ENCODE data around the gene LOXL4.

LOXL4 gene

DNA sequence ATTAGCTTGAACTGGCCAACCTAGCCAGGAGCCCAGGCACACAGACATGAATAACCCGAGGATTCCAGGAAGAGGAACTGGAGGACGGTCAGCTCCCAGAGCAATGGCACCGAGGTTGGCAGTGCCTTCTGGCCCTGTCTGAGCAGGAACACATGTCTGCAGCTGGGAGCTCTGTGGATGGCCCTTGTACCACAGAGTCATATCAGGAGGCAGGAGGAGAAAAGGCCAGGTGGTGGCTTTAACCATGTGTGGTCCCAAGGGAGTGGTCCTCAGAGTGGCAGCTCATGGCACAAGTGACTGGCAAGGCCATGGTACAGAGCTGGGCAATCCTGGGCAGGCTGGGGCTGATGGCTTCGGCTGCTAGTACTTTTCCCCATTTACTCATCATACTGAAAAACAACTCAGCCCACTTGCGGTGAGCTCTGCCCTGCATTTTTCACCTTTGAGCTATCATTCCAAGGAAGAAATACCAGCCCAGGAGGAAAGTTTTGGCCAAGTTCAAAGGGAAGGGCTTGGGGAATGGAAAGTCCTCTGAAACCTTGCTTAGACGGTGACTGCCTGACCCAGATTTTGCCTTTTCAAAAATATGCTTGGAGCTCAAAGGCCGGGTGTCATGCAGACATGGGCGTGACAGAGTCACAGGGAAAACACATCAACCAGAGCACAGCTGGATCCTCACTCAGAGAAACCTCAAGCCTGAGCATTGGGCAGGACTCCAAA lies 25.7 kb upstream of the LOXL4 start:
- H3K79me1 ChIP-seq (ENCODE audit: low read length), result no peaks in the 10 kb centered on the region
- H4K5ac ChIP-seq (ENCODE audit: low read length), result no peak overlapping the region
- H3K27ac ChIP-seq (ENCODE audit: low read depth, low read length), result no peak overlapping the region
- H2BK120ac ChIP-seq (ENCODE audit: low read depth, low read length), result no peak overlapping the region
- H2BK15ac ChIP-seq (replicated peaks; ENCODE audit: low read depth), result no peak overlapping the region
- no peak overlapping the region for H2BK5ac ChIP-seq (ENCODE audit: low read length)
- no peak for DNase-seq
- H3K18ac ChIP-seq (ENCODE audit: low read length), result no peak overlapping the region
- H3K9ac ChIP-seq (ENCODE audit: low read length), result no peak overlapping the region
- no peak overlapping the region for H3K4ac ChIP-seq (ENCODE audit: low read depth, low read length)
- no peak overlapping the region for H4K8ac ChIP-seq (ENCODE audit: low read depth, low read length)
- H2AK5ac ChIP-seq (ENCODE audit: low read length), result no peak overlapping the region
- H3K36me3 ChIP-seq (ENCODE audit: control insufficient read depth, insufficient read depth, low read length), result no peaks in the 10 kb centered on the region
- no peak overlapping the region for H3K56ac ChIP-seq (ENCODE audit: low read length)
- H3K4me3 ChIP-seq (ENCODE audit: low read length), result no peak overlapping the region
- H3K4me2 ChIP-seq (ENCODE audit: low read length), result no peak overlapping the region
- H3K4me1 ChIP-seq (ENCODE audit: control insufficient read depth, low read depth, low read length), result peaks cover 3% of the 10 kb centered on the region
- H3K79me2 ChIP-seq (ENCODE audit: control insufficient read depth, insufficient read depth, low read length), result no peaks in the 10 kb centered on the region
- H3K23ac ChIP-seq (ENCODE audit: low read length), result no peak overlapping the region
- H3K27me3 ChIP-seq (ENCODE audit: insufficient read depth, low read length, poor library complexity), result no peaks in the 10 kb centered on the region
- no CpG with 5 or more reads among the region's 8 CpGs for WGBS (ENCODE audit: extremely low coverage, insufficient coverage, low lambda C conversion rate)

DNA sequence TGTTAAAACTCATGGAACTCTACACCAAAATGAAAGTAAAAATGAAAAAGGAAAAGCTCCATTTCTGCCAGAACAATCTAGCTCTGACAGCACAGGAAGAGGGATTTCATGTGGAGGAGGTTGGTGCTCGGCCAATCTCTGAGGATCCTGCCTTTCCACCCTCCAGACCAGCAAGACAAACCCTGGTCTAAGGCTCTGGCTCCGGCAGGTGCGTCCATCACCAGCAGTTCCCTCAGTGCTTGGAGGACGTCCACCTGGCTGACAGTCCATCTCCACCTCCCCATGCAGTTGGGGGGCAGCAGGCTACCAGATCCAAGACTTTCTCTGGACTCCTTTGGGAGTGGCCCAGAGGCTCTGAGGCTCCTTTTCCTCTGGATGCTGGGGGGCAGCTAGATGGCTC lies 25.0 kb upstream of the LOXL4 start:
- Histone ChIP-seq H3K18ac (ENCODE audit: low read length) (no peak overlapping the region), H4K8ac (ENCODE audit: low read depth, low read length) (no peak overlapping the region), H2BK5ac (ENCODE audit: low read length) (no peak overlapping the region), H2AK5ac (ENCODE audit: low read length) (no peak overlapping the region), H3K56ac (ENCODE audit: low read length) (no peak overlapping the region), H3K4me1 (ENCODE audit: control insufficient read depth, low read depth, low read length) (peaks cover 3% of the 10 kb centered on the region), H3K9ac (ENCODE audit: low read length) (no peak overlapping the region), H3K4me3 (ENCODE audit: low read length) (no peak overlapping the region), H3K79me1 (ENCODE audit: low read length) (no peaks in the 10 kb centered on the region), H2BK15ac (replicated peaks; ENCODE audit: low read depth) (no peak overlapping the region), H3K27ac (ENCODE audit: low read depth, low read length) (no peak overlapping the region), H3K36me3 (ENCODE audit: control insufficient read depth, insufficient read depth, low read length) (no peaks in the 10 kb centered on the region), H3K79me2 (ENCODE audit: control insufficient read depth, insufficient read depth, low read length) (no peaks in the 10 kb centered on the region), H4K5ac (ENCODE audit: low read length) (no peak overlapping the region), H3K27me3 (ENCODE audit: insufficient read depth, low read length, poor library complexity) (no peaks in the 10 kb centered on the region), H3K23ac (ENCODE audit: low read length) (no peak overlapping the region), H2BK120ac (ENCODE audit: low read depth, low read length) (no peak overlapping the region), H3K4ac (ENCODE audit: low read depth, low read length) (no peak overlapping the region), H3K4me2 (ENCODE audit: low read length) (no peak overlapping the region)
- no peak for DNase-seq
- WGBS (ENCODE audit: extremely low coverage, insufficient coverage, low lambda C conversion rate), result no CpG with 5 or more reads among the region's 4 CpGs

DNA sequence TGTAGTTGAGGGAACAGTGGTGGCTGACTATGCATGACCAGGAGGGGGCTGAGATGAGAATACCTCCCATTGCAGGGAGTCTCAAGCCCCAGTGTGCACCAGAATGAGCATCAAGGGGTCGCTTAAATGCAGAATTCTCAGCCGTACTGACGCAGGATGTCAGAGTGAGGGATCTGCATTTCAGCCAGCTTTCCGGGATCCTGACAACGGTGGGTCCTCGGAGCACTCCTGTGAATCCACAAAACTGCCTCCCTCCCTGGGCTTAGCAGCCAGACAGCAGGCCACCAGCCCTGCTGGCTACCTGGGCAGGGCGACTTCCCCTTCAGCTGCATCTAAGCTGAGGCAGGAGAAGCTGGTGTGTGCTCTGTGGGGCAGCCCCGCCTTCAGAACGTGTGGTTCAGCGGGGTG lies 21.8 kb upstream of the LOXL4 start:
- Histone ChIP-seq H4K5ac (ENCODE audit: low read length) (no peak overlapping the region), H2BK120ac (ENCODE audit: low read depth, low read length) (no peak overlapping the region)
- no CpG with 5 or more reads among the region's 10 CpGs for WGBS (ENCODE audit: extremely low coverage, insufficient coverage, low lambda C conversion rate)

DNA sequence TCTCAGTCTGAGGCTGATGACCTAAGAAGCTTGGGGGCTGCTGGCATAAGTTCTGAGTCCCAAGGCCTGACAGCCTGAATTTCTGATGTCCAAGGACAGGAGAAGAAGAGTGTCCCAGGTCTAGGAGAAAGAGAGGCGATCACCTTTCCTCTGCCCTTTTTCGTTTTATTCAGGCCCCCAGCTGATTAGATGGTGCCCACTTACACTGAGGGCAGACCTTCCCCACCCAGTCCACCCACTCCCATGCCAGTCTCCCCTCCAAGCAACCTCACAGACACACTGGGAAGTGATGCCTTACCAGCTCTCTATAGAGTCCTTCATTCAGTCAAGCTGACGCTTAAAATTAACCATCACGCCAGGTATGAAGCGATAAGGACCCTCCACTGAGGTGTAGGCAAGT lies 19.3 kb upstream of the LOXL4 start:
- H3K36me3 ChIP-seq (ENCODE audit: control insufficient read depth, insufficient read depth, low read length), result no peaks in the 10 kb centered on the region
- no peak overlapping the region for H3K56ac ChIP-seq (ENCODE audit: low read length)
- H3K79me1 ChIP-seq (ENCODE audit: low read length), result no peaks in the 10 kb centered on the region
- H2AK5ac ChIP-seq (ENCODE audit: low read length), result no peak overlapping the region
- H3K4me3 ChIP-seq (ENCODE audit: low read length), result no peak overlapping the region
- no peak overlapping the region for H2BK5ac ChIP-seq (ENCODE audit: low read length)
- no peak overlapping the region for H3K9ac ChIP-seq (ENCODE audit: low read length)
- no CpG with 5 or more reads among the region's 5 CpGs for WGBS (ENCODE audit: extremely low coverage, insufficient coverage, low lambda C conversion rate)
- no peak for DNase-seq
- H3K27me3 ChIP-seq (ENCODE audit: insufficient read depth, low read length, poor library complexity), result no peaks in the 10 kb centered on the region
- no peak overlapping the region for H3K4ac ChIP-seq (ENCODE audit: low read depth, low read length)
- no peak overlapping the region for H3K23ac ChIP-seq (ENCODE audit: low read length)
- no peak overlapping the region for H3K18ac ChIP-seq (ENCODE audit: low read length)
- no peak overlapping the region for H4K8ac ChIP-seq (ENCODE audit: low read depth, low read length)
- no peak overlapping the region for H2BK15ac ChIP-seq (replicated peaks; ENCODE audit: low read depth)
- H3K27ac ChIP-seq (ENCODE audit: low read depth, low read length), result no peak overlapping the region
- H2BK120ac ChIP-seq (ENCODE audit: low read depth, low read length), result no peak overlapping the region
- H3K79me2 ChIP-seq (ENCODE audit: control insufficient read depth, insufficient read depth, low read length), result no peaks in the 10 kb centered on the region
- H3K4me1 ChIP-seq (ENCODE audit: control insufficient read depth, low read depth, low read length), result peaks cover 2% of the 10 kb centered on the region
- H3K4me2 ChIP-seq (ENCODE audit: low read length), result no peak overlapping the region
- H4K5ac ChIP-seq (ENCODE audit: low read length), result no peak overlapping the region

More for the DNA sequence above, 21.8 kb upstream of the LOXL4 start:
- Histone ChIP-seq H3K79me2 (ENCODE audit: control insufficient read depth, insufficient read depth, low read length) (no peaks in the 10 kb centered on the region), H3K79me1 (ENCODE audit: low read length) (no peaks in the 10 kb centered on the region), H2BK5ac (ENCODE audit: low read length) (no peak overlapping the region), H3K4me3 (ENCODE audit: low read length) (no peak overlapping the region), H4K8ac (ENCODE audit: low read depth, low read length) (no peak overlapping the region), H3K23ac (ENCODE audit: low read length) (no peak overlapping the region), H3K27me3 (ENCODE audit: insufficient read depth, low read length, poor library complexity) (no peaks in the 10 kb centered on the region), H2AK5ac (ENCODE audit: low read length) (no peak overlapping the region), H3K4ac (ENCODE audit: low read depth, low read length) (no peak overlapping the region), H3K4me2 (ENCODE audit: low read length) (no peak overlapping the region), H3K9ac (ENCODE audit: low read length) (no peak overlapping the region), H3K27ac (ENCODE audit: low read depth, low read length) (no peak overlapping the region), H2BK15ac (replicated peaks; ENCODE audit: low read depth) (no peak overlapping the region), H3K18ac (ENCODE audit: low read length) (no peak overlapping the region), H3K4me1 (ENCODE audit: control insufficient read depth, low read depth, low read length) (peaks cover 2% of the 10 kb centered on the region), H3K56ac (ENCODE audit: low read length) (no peak overlapping the region), H3K36me3 (ENCODE audit: control insufficient read depth, insufficient read depth, low read length) (no peaks in the 10 kb centered on the region)
- DNase-seq, result no peak

DNA sequence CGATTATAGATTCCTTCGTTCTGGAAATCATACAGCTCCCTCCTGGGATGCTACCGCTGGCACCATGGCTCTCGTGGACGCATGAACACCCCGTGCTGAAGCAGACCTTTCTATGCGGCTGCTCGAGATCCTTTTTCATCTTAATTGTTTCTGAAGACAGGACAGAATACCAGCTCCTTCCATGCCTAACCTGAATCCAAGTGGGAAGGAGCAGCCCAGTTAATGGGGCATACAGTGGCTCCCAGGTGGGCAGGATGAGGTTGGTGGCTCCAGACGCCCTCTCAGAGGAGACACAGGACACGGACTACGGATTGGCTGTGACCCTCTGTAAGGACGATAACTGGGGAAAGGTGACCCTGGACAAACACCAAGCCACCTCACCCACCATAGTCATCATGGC lies 18.4 kb upstream of the LOXL4 start:
- peaks cover 2% of the 10 kb centered on the region for H3K4me1 ChIP-seq (ENCODE audit: control insufficient read depth, low read depth, low read length)
- H3K18ac ChIP-seq (ENCODE audit: low read length), result no peak overlapping the region
- H3K27ac ChIP-seq (ENCODE audit: low read depth, low read length), result no peak overlapping the region
- no peak overlapping the region for H4K8ac ChIP-seq (ENCODE audit: low read depth, low read length)
- no peaks in the 10 kb centered on the region for H3K27me3 ChIP-seq (ENCODE audit: insufficient read depth, low read length, poor library complexity)
- H2BK5ac ChIP-seq (ENCODE audit: low read length), result no peak overlapping the region
- H3K23ac ChIP-seq (ENCODE audit: low read length), result no peak overlapping the region
- H3K4me2 ChIP-seq (ENCODE audit: low read length), result no peak overlapping the region
- no peaks in the 10 kb centered on the region for H3K79me2 ChIP-seq (ENCODE audit: control insufficient read depth, insufficient read depth, low read length)
- H2BK15ac ChIP-seq (replicated peaks; ENCODE audit: low read depth), result no peak overlapping the region
- no peaks in the 10 kb centered on the region for H3K36me3 ChIP-seq (ENCODE audit: control insufficient read depth, insufficient read depth, low read length)
- H4K5ac ChIP-seq (ENCODE audit: low read length), result no peak overlapping the region
- no peak overlapping the region for H3K4me3 ChIP-seq (ENCODE audit: low read length)
- no CpG with 5 or more reads among the region's 12 CpGs for WGBS (ENCODE audit: extremely low coverage, insufficient coverage, low lambda C conversion rate)
- H3K4ac ChIP-seq (ENCODE audit: low read depth, low read length), result no peak overlapping the region
- no peak overlapping the region for H2AK5ac ChIP-seq (ENCODE audit: low read length)
- no peak overlapping the region for H3K56ac ChIP-seq (ENCODE audit: low read length)
- H3K79me1 ChIP-seq (ENCODE audit: low read length), result no peaks in the 10 kb centered on the region
- no peak for DNase-seq
- no peak overlapping the region for H2BK120ac ChIP-seq (ENCODE audit: low read depth, low read length)
- no peak overlapping the region for H3K9ac ChIP-seq (ENCODE audit: low read length)

DNA sequence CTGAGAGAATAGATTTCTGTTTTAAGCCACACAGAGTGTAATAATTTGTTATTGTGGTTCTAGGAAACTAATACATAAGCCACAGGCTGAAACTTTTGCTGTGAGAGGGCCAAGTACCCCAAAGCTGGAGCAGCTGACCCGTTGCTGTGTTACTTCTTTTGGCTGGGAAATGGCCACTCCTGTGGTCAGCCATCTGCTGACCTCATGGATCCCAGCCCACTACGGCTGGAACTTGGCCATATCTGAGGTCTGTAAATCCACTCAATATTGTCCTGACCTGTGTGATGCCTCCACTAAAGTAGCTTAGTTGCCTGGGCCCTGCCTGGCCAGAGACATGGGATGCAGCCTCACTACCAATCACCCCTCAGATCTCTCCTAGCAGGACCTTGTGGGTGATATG lies 17.4 kb upstream of the LOXL4 start:
- Histone ChIP-seq H3K27me3 (ENCODE audit: insufficient read depth, low read length, poor library complexity) (no peaks in the 10 kb centered on the region), H3K4me3 (ENCODE audit: low read length) (no peak overlapping the region), H3K9ac (ENCODE audit: low read length) (no peak overlapping the region), H3K79me1 (ENCODE audit: low read length) (no peaks in the 10 kb centered on the region), H2BK5ac (ENCODE audit: low read length) (no peak overlapping the region), H2BK120ac (ENCODE audit: low read depth, low read length) (no peak overlapping the region), H2AK5ac (ENCODE audit: low read length) (no peak overlapping the region), H2BK15ac (replicated peaks; ENCODE audit: low read depth) (no peak overlapping the region), H3K23ac (ENCODE audit: low read length) (no peak overlapping the region), H4K5ac (ENCODE audit: low read length) (no peak overlapping the region), H3K79me2 (ENCODE audit: control insufficient read depth, insufficient read depth, low read length) (no peaks in the 10 kb centered on the region), H3K56ac (ENCODE audit: low read length) (no peak overlapping the region), H3K4me1 (ENCODE audit: control insufficient read depth, low read depth, low read length) (peaks cover 2% of the 10 kb centered on the region), H4K8ac (ENCODE audit: low read depth, low read length) (no peak overlapping the region), H3K4me2 (ENCODE audit: low read length) (no peak overlapping the region), H3K27ac (ENCODE audit: low read depth, low read length) (no peak overlapping the region), H3K18ac (ENCODE audit: low read length) (no peak overlapping the region), H3K36me3 (ENCODE audit: control insufficient read depth, insufficient read depth, low read length) (no peaks in the 10 kb centered on the region), H3K4ac (ENCODE audit: low read depth, low read length) (no peak overlapping the region)
- no peak for DNase-seq
- no CpG with 5 or more reads among the region's 2 CpGs for WGBS (ENCODE audit: extremely low coverage, insufficient coverage, low lambda C conversion rate)

Measured in mesendoderm (in vitro differentiated cells).